SKM-1 treated with dmso at 0.1 percent for 144 hours (cell line): Measurements from ENCODE around the gene OR6M1.

Experiments
- DNase-seq: peaks from one replicate; lab custom pipeline; 2025; ENCODE audit not compliant: unreplicated experiment; lab: John Stamatoyannopoulos, UW

Gene OR6M1

DNA sequence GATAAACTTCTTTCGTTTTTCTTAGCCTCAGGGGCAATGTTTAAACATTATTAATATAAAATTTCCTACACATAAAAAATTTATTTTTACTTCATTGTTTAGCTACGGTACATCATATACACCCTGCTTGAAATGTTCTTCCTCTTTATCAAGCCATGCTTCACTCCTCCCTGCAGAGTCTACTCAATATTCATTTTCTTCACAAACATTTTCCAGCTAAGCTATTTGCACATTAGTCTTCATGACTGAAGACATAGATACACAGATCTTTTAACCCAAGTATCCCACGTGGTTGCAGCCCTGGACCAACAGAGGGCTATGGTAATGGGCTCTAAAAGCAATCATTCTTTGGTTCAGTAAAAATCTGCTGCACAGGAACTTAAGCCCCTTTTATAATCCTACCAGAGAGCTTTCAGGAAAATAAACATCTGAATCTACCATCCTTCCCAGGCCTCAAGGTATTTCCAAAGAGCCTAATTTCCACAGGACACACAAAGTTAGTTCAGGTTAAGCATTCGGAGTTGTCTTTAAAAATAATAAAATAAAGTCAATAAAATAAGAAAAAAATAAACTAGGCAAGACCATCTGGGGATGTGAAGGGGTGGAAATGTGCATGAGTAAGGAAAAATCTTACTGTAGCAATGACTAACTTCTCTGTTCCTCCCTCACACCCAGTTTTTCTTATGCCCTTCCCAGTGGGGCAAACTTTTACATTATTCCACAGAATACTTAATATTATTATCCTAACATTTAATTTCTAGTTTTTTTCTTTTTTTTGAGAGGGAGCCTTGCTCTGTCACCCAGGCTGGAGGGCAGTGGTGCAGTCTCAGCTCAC is 30.2 kb downstream of the OR6M1 start:
- no peak for DNase-seq

DNA sequence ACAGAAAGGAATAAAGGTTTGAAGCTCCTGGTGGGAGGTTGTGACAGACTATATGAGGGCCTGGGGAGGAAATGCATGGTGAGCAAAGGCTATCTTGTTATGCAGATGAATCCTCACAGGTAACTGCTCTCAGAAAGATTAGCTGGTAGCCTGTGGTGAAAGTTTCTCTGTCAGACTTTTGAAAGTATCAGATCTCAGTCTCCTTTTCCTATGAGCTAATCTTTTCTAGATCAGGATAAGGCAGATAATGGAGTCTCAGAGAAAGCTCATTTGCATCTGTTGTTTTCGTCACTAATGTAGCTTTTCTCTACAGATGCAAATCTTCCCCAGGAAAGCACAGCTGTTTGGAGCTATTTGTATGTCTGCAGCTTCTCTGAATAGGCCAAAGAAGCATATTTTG is 30.9 kb downstream of the OR6M1 start:
- no peak for DNase-seq

DNA sequence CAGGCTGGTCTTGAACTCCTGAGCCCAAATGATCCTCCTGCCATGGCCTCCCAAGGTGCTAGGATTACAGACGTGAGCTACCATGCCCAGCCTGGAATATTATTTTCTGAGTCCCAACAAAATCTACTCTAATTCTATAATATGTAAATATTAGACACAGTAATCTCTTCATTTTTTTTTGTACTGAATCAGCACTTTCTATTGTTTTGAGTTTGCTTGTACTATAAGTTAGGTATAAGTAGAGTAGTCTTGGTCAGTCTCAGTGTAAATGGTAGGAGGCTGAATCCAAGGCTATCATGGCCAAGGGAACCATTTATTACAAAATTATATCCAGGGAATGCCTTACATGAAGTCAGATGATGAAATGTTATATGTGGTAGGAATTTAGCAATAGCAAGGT is 32.2 kb downstream of the OR6M1 start:
- DNase-seq = no peak

DNA sequence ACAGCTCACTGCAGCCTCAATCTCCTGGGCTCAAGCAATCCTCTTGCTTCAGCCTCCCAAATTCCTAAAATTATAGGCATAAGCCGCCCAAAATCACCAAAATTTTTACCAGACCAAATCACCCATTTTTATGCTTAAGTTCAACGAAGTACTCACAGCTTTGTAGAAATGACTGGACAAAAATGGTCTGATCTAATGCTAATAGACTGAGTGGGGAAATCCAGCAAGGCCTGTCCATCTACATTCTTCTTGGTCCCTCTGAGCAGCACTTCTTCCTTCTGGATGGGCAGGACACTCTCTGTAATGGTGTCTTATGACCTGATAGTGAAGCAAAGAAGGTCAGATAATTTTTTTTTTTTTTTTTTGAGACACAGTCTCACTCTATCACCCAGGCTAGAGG is 33.1 kb downstream of the OR6M1 start:
- no peak for DNase-seq

DNA sequence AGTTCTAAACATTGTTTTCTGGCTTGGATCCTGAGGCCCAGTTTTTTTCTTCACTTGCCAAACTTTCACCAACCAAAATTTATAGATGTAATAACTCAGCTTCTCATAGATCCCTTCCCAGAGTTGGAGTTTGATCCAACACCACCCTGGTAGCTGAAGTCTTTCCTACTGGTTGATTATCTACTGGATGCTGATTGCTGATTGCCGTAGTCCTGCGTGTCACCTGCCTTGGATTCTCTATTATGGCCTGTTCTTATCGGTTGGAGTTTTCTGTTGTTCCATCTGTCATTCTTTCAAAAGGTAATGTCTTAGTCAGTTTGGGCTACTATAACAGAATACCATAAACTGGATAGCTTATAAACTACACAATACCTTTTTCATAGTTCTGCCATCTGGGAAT is 34.5 kb downstream of the OR6M1 start:
- no peak for DNase-seq

DNA sequence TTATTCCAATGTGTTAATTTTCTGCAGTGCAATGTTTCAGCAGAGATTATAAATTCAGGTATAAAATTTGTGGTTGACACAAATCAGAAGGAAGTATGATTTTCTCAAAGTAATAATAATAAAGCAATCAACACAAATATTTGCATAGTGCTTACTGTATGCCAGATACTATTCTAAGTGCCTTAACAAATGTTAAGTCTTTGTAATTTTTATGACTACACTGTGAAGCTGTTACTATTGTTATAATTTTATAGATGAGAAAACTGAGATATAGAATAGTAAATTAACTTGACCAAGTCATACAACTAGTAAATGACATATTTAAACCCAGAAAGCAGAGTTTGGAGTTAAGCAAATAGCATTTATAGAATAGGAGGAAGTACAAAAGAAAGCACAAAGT is 35.4 kb downstream of the OR6M1 start:
- DNase-seq = no peak

DNA sequence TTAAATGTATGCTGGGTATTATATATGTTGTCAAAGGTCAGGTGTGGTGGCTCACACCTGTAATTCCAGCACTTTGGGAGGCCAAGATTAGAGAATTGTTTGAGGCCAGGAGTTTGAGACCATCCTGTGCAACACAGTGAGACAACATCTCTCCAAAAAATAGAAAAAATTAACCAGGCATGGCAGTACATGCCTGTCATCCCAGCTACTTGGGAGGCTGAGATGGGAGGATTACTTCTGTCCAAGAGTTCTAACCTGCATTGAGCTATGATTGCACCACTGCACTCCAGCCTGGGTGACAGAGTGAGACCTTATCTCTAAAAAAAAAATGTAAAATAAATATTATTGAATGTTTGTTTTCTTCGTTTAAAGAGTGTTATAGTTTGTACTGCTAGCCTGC is 40.5 kb downstream of the OR6M1 start:
- DNase-seq = no peak

DNA sequence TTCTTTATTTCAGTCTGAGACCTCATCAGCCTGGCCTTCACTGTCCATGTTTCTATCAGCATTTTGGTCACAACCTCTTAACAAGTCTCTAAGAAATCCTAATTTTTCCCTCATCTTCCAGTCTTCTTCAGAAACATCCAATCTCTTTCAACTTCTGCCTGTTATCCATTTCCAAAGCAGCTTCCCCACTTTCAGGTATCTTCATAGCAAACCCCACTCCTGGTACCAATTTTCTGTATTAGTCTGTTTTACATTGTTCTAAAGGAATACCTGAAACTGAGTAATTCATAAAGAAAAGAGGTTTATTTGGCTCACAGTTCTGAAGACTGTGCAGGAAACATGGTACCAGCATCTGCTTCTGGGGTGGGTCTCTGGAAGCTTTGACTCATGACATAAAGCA is 43.7 kb downstream of the OR6M1 start:
- no peak for DNase-seq

DNA sequence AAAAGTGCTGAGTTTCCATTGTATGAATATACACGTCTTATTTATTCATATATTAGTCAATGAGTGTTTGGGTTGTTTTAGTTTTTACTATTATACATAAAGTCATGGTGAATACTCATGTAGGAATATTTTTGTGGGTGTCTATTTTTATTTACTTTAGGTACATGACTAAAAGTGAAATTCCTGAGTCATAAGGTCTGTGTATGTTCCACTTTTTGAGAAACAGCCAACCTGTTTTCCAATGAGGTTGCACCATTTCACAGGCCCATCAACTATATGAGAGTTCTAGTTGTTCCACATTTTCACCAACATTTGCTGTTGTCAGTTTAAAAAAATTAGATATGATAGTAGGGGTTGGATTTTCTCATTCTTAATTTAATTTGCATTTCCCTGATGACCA is 45.3 kb downstream of the OR6M1 start:
- no peak for DNase-seq

DNA sequence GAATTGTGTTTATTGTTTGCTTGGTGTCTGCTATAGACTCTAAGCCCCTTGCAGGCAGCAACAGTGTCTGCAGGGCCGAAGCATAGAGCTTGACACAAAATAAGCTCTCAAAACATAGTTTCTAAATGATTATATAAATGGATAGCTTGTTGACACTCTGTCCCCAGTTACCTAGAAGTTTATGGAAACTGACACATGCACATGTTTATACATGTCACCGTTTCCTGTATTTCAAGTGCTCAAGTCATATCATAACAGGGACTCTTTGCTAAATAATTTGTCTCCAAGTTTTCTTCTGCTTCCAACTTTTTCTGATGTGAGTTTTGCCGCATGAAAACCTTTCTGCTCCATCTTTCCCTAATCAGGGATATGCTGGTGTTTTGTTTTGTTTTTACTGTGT is 48.2 kb downstream of the OR6M1 start:
- DNase-seq = no peak

DNA sequence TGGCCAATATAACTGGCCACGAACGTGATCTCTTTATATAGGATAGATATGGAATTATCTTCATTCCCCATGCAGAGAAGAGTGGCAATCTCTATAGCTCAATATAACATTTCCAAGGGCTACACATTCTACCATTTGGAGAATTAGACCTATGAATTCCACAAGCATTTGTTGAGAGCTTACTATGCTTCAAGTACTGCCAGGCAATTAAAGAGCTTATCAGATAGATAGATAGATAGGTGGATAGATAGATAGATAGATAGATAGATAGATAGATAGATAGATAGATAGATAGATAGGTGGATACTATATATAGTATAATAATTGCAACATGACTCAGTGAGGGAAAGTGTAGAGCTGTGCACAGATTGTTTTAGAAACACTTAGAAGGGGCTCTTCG is 50.3 kb downstream of the OR6M1 start:
- DNase-seq = no peak
